Ishikawa (cell line): ENCODE data around the gene KCTD16.

Source experiments
- CEBPB ChIP-seq: IDR thresholded peaks from 2 replicates; pipeline ENCODE4 v1.6.1; 2012
- CREB1 ChIP-seq: IDR thresholded peaks from 2 replicates; pipeline ENCODE4 v1.6.1; 2012; ENCODE audit warnings: low read depth
- EGR1 ChIP-seq: IDR thresholded peaks from 2 replicates; pipeline ENCODE4 v1.6.1; 2012
- EP300 ChIP-seq: IDR thresholded peaks from 2 replicates; pipeline ENCODE4 v1.6.1; 2012; ENCODE audit warnings: borderline replicate concordance
- FOXM1 ChIP-seq: IDR thresholded peaks from 2 replicates; pipeline ENCODE4 v1.6.1; 2012; ENCODE audit warnings: low read depth, borderline replicate concordance
- NFIC ChIP-seq: IDR thresholded peaks from 2 replicates; pipeline ENCODE4 v1.6.1; 2012
- RAD21 ChIP-seq: IDR thresholded peaks from 2 replicates; pipeline ENCODE4 v1.6.1; 2012; ENCODE audit warnings: low read depth
- REST ChIP-seq: IDR thresholded peaks from 2 replicates; pipeline ENCODE4 v1.6.1; 2012; ENCODE audit warnings: low read depth, mild to moderate bottlenecking
- TAF1 ChIP-seq: IDR thresholded peaks from 2 replicates; pipeline ENCODE4 v1.6.1; 2012; ENCODE audit warnings: low read depth, mild to moderate bottlenecking
- TCF12 ChIP-seq: IDR thresholded peaks from 2 replicates; pipeline ENCODE4 v1.6.1; 2012; ENCODE audit warnings: low read depth
- TEAD4 ChIP-seq: IDR thresholded peaks from 2 replicates; pipeline ENCODE4 v1.6.1; 2012
- YY1 ChIP-seq: IDR thresholded peaks from 2 replicates; pipeline ENCODE4 v1.6.1; 2012; ENCODE audit warnings: low read depth
- ZBTB7A ChIP-seq: IDR thresholded peaks from 2 replicates; pipeline ENCODE4 v1.6.1; 2012; ENCODE audit warnings: low read depth
- TF ChIP-seq, protein P1 (sequence below): IDR thresholded peaks from 2 replicates; pipeline ENCODE4 v1.6.1; 2012
- TF ChIP-seq, protein P2 (sequence below): IDR thresholded peaks from 2 replicates; pipeline ENCODE4 v1.6.1; 2012

Gene KCTD16

GRCh38 chr5:144267961-144268513 lies 97.4 kb downstream of the KCTD16 start:
- TF ChIP-seq, protein P1, sequence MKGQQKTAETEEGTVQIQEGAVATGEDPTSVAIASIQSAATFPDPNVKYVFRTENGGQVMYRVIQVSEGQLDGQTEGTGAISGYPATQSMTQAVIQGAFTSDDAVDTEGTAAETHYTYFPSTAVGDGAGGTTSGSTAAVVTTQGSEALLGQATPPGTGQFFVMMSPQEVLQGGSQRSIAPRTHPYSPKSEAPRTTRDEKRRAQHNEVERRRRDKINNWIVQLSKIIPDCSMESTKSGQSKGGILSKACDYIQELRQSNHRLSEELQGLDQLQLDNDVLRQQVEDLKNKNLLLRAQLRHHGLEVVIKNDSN: no peak
- no peak for TF ChIP-seq REST
- TF ChIP-seq EGR1: no peak

- TF ChIP-seq YY1 (no peak), CEBPB (no peak)
- TF ChIP-seq, protein P2, sequence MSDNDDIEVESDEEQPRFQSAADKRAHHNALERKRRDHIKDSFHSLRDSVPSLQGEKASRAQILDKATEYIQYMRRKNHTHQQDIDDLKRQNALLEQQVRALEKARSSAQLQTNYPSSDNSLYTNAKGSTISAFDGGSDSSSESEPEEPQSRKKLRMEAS: no peak
These were observed 102.8 kb downstream of the KCTD16 start for GRCh38 chr5:144273232-144274027.

GRCh38 chr5:144275329-144275728 lies 104.7 kb downstream of the KCTD16 start:
- TF ChIP-seq CREB1 (no peak), EP300 (no peak), FOXM1 (no peak), CEBPB (no peak), TCF12 (no peak), ZBTB7A (no peak), TEAD4 (no peak), NFIC (no peak), EGR1 (no peak), RAD21 (no peak), YY1 (no peak), REST (no peak), TAF1 (no peak)
- TF ChIP-seq, protein P2: no peak
- TF ChIP-seq, protein P1: no peak

GRCh38 chr5:144276034-144276822 lies 105.6 kb downstream of the KCTD16 start:
- no peak for TF ChIP-seq RAD21
- TF ChIP-seq NFIC: no peak
- no peak for TF ChIP-seq EGR1
- TF ChIP-seq TAF1: no peak
- no peak for TF ChIP-seq YY1
- TF ChIP-seq, protein P1: no peak
- no peak for TF ChIP-seq CREB1
- no peak for TF ChIP-seq CEBPB
- TF ChIP-seq TCF12: no peak
- TF ChIP-seq, protein P2: no peak
- TF ChIP-seq ZBTB7A: no peak
- TF ChIP-seq TEAD4: no peak
- no peak for TF ChIP-seq REST
- TF ChIP-seq EP300: no peak
- TF ChIP-seq FOXM1: no peak
